H1 (cell line): Measurements from ENCODE around the gene XIRP1. TPM values are rescaled to one million over a fixed set of nuclear protein-coding genes. Genes with fewer than 3 reads are reported as not detected.

Source experiments
- CTCF ChIA-PET: fragments of 300-600 bp; sonication (Branson Sonifier 250); formaldehyde crosslinking; loops from one replicate; lab custom pipeline; 2021; ENCODE audit not compliant: partially characterized antibody; lab: Charles Lee
- POLR2A ChIA-PET: fragments of 300-600 bp; sonication (Branson Sonifier 250); formaldehyde crosslinking; loops from one replicate; lab custom pipeline; 2021; ENCODE audit warnings: inconsistent platforms; ENCODE audit not compliant: partially characterized antibody; lab: Charles Lee
- DNase-seq, 2 experiments: peaks; one replicate each; pipeline versions ENCODE4 v3.0.0 to v3.0.0-alpha.2; 2010 to 2022; ENCODE audit warnings: low spot score in 2 of 2, low read depth in 1 of 2, mixed read lengths in 1 of 2
- FAIRE-seq: peaks from 2 replicates; lab custom pipeline; 2011; peaks lifted over from hg19 to GRCh38; lab: Jason Lieb, UNC
- H2AFZ ChIP-seq: 2 replicates; pipeline ENCODE4 v1.8.1; 2012; ENCODE audit warnings: low read length, inconsistent platforms
- H2AK5ac ChIP-seq: 2 replicates; pipeline ENCODE4 v1.6.1; 2013; ENCODE audit warnings: low read depth, low read length
- H2BK120ac ChIP-seq: replicated peaks from 2 replicates; pipeline ENCODE3; 2013; ENCODE audit warnings: low read depth, low read length, inconsistent platforms
- H2BK12ac ChIP-seq: 2 replicates; pipeline ENCODE4 v1.6.1; 2013; ENCODE audit warnings: low read depth, low read length
- H2BK15ac ChIP-seq: 2 replicates; pipeline ENCODE4 v1.6.1; 2013; ENCODE audit warnings: low read length
- H2BK20ac ChIP-seq: 2 replicates; pipeline ENCODE4 v1.6.1; 2013; ENCODE audit warnings: low read length
- H2BK5ac ChIP-seq: 2 replicates; pipeline ENCODE4 v1.6.1; 2013; ENCODE audit warnings: low read depth, low read length
- H3K14ac ChIP-seq: 2 replicates; pipeline ENCODE4 v1.6.1; 2013; ENCODE audit warnings: inconsistent platforms; ENCODE audit not compliant: insufficient read length
- H3K18ac ChIP-seq: 2 replicates; pipeline ENCODE4 v1.6.1; 2013; ENCODE audit warnings: low read length; ENCODE audit errors: extremely low read depth
- H3K23ac ChIP-seq: 2 replicates; pipeline ENCODE4 v1.6.1; 2013; ENCODE audit warnings: inconsistent platforms; ENCODE audit not compliant: insufficient read length
- H3K23me2 ChIP-seq: 2 replicates; pipeline ENCODE4 v1.6.1; 2013; ENCODE audit warnings: low read depth, low read length
- H3K27ac ChIP-seq: 2 replicates; pipeline ENCODE4 v1.6.1; 2011; ENCODE audit warnings: low read depth, low read length, inconsistent platforms
- H3K27me3 ChIP-seq, 4 experiments: replicated peaks in 1 of 4; 1 replicate in 1 of 4; 2 replicates in 3 of 4; pipeline versions ENCODE4 v1.6.1 to v1.8.1; 2011 to 2013; ENCODE audit warnings: low read length in 3 of 4, mild to moderate bottlenecking in 3 of 4, inconsistent platforms in 2 of 4, mixed read lengths in 2 of 4, moderate library complexity in 1 of 4; ENCODE audit not compliant: control insufficient read depth in 3 of 4, insufficient read depth in 3 of 4; ENCODE audit errors: extremely low read depth in 1 of 4
- H3K36me3 ChIP-seq, 4 experiments: 2 replicates each; pipeline versions ENCODE4 v1.6.1 to v1.8.1; 2011 to 2013; ENCODE audit warnings: mild to moderate bottlenecking in 4 of 4, low read length in 3 of 4, moderate library complexity in 2 of 4, control low read depth in 1 of 4, inconsistent platforms in 1 of 4; ENCODE audit not compliant: insufficient read depth in 4 of 4, control insufficient read depth in 2 of 4
- H3K4ac ChIP-seq: replicated peaks from 2 replicates; pipeline ENCODE3; 2013; ENCODE audit warnings: low read length, low read depth, mixed read lengths, inconsistent platforms; ENCODE audit not compliant: insufficient read length
- H3K4me1 ChIP-seq, 4 experiments: replicated peaks in 1 of 4; 1 replicate in 1 of 4; 2 replicates in 3 of 4; pipeline versions ENCODE4 v1.6.1 to v1.8.1; 2011 to 2013; ENCODE audit warnings: low read length in 3 of 4, inconsistent platforms in 2 of 4, mixed read lengths in 1 of 4; ENCODE audit not compliant: insufficient read depth in 4 of 4, control insufficient read depth in 3 of 4
- H3K4me2 ChIP-seq, 2 experiments: 2 replicates each; pipeline versions ENCODE4 v1.6.1 to v1.8.1; 2011 to 2013; ENCODE audit warnings: low read depth in 2 of 2, low read length in 2 of 2, control low read depth in 1 of 2, inconsistent platforms in 1 of 2, mild to moderate bottlenecking in 1 of 2; ENCODE audit not compliant: insufficient read depth in 1 of 2
- H3K4me3 ChIP-seq, 4 experiments: fragments of 200-600, 300-600 bp in 1 of 4; sonication (generic), shearing (Covaris generic), sonication (Bioruptor Twin) in 1 of 4; 2 replicates each; pipeline versions ENCODE4 v1.5.1 to v1.8.1; 2011 to 2016; ENCODE audit warnings: low read length in 4 of 4, low read depth in 3 of 4, control low read depth in 2 of 4, inconsistent platforms in 2 of 4, mild to moderate bottlenecking in 2 of 4, mixed read lengths in 1 of 4, moderate library complexity in 1 of 4; ENCODE audit not compliant: insufficient read depth in 2 of 4; ENCODE audit errors: extremely low read depth in 1 of 4
- H3K56ac ChIP-seq: replicated peaks from 2 replicates; pipeline ENCODE3; 2013; ENCODE audit warnings: low read depth, mild to moderate bottlenecking, mixed read lengths, low read length, inconsistent platforms; ENCODE audit not compliant: insufficient read length
- H3K79me1 ChIP-seq: 2 replicates; pipeline ENCODE4 v1.6.1; 2013; ENCODE audit warnings: low read depth, low read length, control low read depth
- H3K79me2 ChIP-seq, 2 experiments: 2 replicates each; pipeline versions ENCODE4 v1.6.1 to v1.8.1; 2012 to 2013; ENCODE audit warnings: low read length in 2 of 2, mild to moderate bottlenecking in 2 of 2, inconsistent platforms in 1 of 2; ENCODE audit not compliant: insufficient read depth in 2 of 2, control insufficient read depth in 1 of 2
- H3K9ac ChIP-seq, 4 experiments: replicated peaks in 1 of 4; 1 replicate in 1 of 4; 2 replicates in 3 of 4; pipeline versions ENCODE4 v1.6.1 to v1.8.1; 2011 to 2013; ENCODE audit warnings: low read depth in 3 of 4, low read length in 3 of 4, control low read depth in 2 of 4, mild to moderate bottlenecking in 2 of 4, moderate library complexity in 2 of 4, inconsistent platforms in 1 of 4; ENCODE audit errors: extremely low read depth in 1 of 4
- H3K9me3 ChIP-seq, 2 experiments: 2 replicates each; pipeline versions ENCODE4 v1.6.1 to v1.8.1; 2012 to 2013; ENCODE audit warnings: mild to moderate bottlenecking in 2 of 2, moderate library complexity in 2 of 2, control low read depth in 1 of 2, inconsistent platforms in 1 of 2, low read depth in 1 of 2, low read length in 1 of 2, mixed read lengths in 1 of 2; ENCODE audit not compliant: insufficient read depth in 2 of 2
- H4K20me1 ChIP-seq, 2 experiments: replicated peaks in 1 of 2; 2 replicates each; pipeline versions ENCODE3 to v1.8.1; 2011 to 2013; ENCODE audit warnings: inconsistent platforms in 2 of 2, low read length in 2 of 2, mild to moderate bottlenecking in 1 of 2; ENCODE audit not compliant: insufficient read depth in 2 of 2, control insufficient read depth in 1 of 2
- H4K5ac ChIP-seq: 2 replicates; pipeline ENCODE4 v1.6.1; 2013; ENCODE audit warnings: low read length, low read depth, mixed read lengths, inconsistent platforms; ENCODE audit not compliant: insufficient read length
- H4K8ac ChIP-seq: 2 replicates; pipeline ENCODE4 v1.8.0; 2013; ENCODE audit warnings: mild to moderate bottlenecking, moderate library complexity, low read length, inconsistent platforms; ENCODE audit not compliant: insufficient read depth; ENCODE audit errors: extremely low read depth
- H4K91ac ChIP-seq: replicated peaks from 2 replicates; pipeline ENCODE3; 2013; ENCODE audit warnings: low read length, mixed read lengths, inconsistent platforms; ENCODE audit not compliant: insufficient read length
- BCL11A ChIP-seq, 2 experiments: IDR thresholded peaks; one replicate each; pipeline ENCODE4 v1.6.1; 2011; ENCODE audit warnings: low read depth in 2 of 2, low read length in 2 of 2, mild to moderate bottlenecking in 2 of 2
- CHD1 ChIP-seq: IDR thresholded peaks from 2 replicates; pipeline ENCODE4 v1.6.1; 2012; ENCODE audit warnings: low read depth, low read length, improper control_type of control experiment
- EZH2 ChIP-seq: fragments of 200-600 bp; sonication (generic); IDR thresholded peaks from 2 replicates; pipeline ENCODE4 v1.7.1; 2012; ENCODE audit warnings: low read depth, mild to moderate bottlenecking, moderate library complexity, low read length, inconsistent platforms; ENCODE audit not compliant: severe bottlenecking
- FOSL1 ChIP-seq: IDR thresholded peaks from 2 replicates; pipeline ENCODE4 v1.6.1; 2011; ENCODE audit warnings: mild to moderate bottlenecking, low read depth, low read length, moderate library complexity; ENCODE audit not compliant: insufficient read depth
- GABPA ChIP-seq: IDR thresholded peaks from 2 replicates; pipeline ENCODE4 v1.6.1; 2011; ENCODE audit warnings: mild to moderate bottlenecking, low read length, moderate library complexity, borderline replicate concordance; ENCODE audit not compliant: insufficient read depth
- KDM1A ChIP-seq: fragments of 200-600, 300-600 bp; sonication (generic); IDR thresholded peaks from 2 replicates; pipeline ENCODE4 v1.7.1; 2016; ENCODE audit warnings: mild to moderate bottlenecking, low read length, borderline replicate concordance
- NRF1 ChIP-seq: IDR thresholded peaks from 2 replicates; pipeline ENCODE4 v1.6.1; 2011; ENCODE audit warnings: mild to moderate bottlenecking, low read depth, low read length, improper control_type of control experiment
- SAP30 ChIP-seq: fragments of 300-600 bp; sonication (generic); IDR thresholded peaks from 2 replicates; pipeline ENCODE4 v1.7.1; 2012; ENCODE audit warnings: low read length, moderate library complexity, mild to moderate bottlenecking, inconsistent platforms; ENCODE audit not compliant: insufficient read depth, insufficient replicate concordance
- SIX5 ChIP-seq: IDR thresholded peaks from 2 replicates; pipeline ENCODE4 v1.6.1; 2011; ENCODE audit warnings: mild to moderate bottlenecking, low read depth, low read length
- SRF ChIP-seq: IDR thresholded peaks from 2 replicates; pipeline ENCODE4 v1.6.1; 2011; ENCODE audit warnings: mild to moderate bottlenecking, low read depth, low read length, moderate library complexity
- TBP ChIP-seq: IDR thresholded peaks from 2 replicates; pipeline ENCODE4 v1.6.1; 2011; ENCODE audit warnings: low read depth, low read length, improper control_type of control experiment
- YY1 ChIP-seq: IDR thresholded peaks from 2 replicates; pipeline ENCODE4 v1.6.1; 2011; ENCODE audit warnings: low read depth, mild to moderate bottlenecking, low read length
- WGBS, 2 experiments: shearing (Covaris generic) in 1 of 2; methylation state at CpG; one replicate each; pipeline versions ENCODE4 v1.1.6 to v1.1.7; 2013 to 2015; ENCODE audit warnings: low lambda C conversion rate in 2 of 2, mixed read lengths in 2 of 2, inconsistent platforms in 1 of 2, low coverage in 1 of 2, missing lambda C conversion rate in 1 of 2; ENCODE audit not compliant: insufficient replicate concordance in 2 of 2, insufficient coverage in 1 of 2, insufficient read length in 1 of 2; ENCODE audit errors: extremely low coverage in 1 of 2, missing lambda C conversion rate in 1 of 2; 5-methylcytosine and 5-hydroxymethylcytosine counted together
- polyA plus RNA-seq, 7 experiments: library from polyadenylated mRNA; depleted of rRNA in 3 of 7; stranded (reverse) in 5 of 7; unstranded in 2 of 7; fragments of >200 nt in 5 of 7; fragments of 200-250 nt in 2 of 7; gene quantifications; 1 replicate in 5 of 7; 2 replicates in 1 of 7; 4 replicates in 1 of 7; pipeline versions ENCODE4 v1.2.1 to v1.2.3, GENCODE V29; 2011 to 2013; ENCODE audit warnings: missing spikeins in 2 of 7, mixed read lengths in 2 of 7
- total RNA-seq: library from RNA; stranded (reverse); fragmentation: NEBNext Ultra II Directional; extraction: Animal tissue kit (Norgen Biotek cat#: 25700); gene quantifications from 2 replicates; pipeline ENCODE4 v1.2.1, GENCODE V29; 2021
- TF ChIP-seq, protein P1 (sequence below): IDR thresholded peaks from 2 replicates; pipeline ENCODE4 v1.6.1; 2011; ENCODE audit warnings: low read length, improper control_type of control experiment

The XIRP1 gene
- total and polyA plus RNA-seq, 2 of the 8 experiments (the other 6 are each of a cell fraction or from before 2014, with no cell fraction given): not detected

DNA sequence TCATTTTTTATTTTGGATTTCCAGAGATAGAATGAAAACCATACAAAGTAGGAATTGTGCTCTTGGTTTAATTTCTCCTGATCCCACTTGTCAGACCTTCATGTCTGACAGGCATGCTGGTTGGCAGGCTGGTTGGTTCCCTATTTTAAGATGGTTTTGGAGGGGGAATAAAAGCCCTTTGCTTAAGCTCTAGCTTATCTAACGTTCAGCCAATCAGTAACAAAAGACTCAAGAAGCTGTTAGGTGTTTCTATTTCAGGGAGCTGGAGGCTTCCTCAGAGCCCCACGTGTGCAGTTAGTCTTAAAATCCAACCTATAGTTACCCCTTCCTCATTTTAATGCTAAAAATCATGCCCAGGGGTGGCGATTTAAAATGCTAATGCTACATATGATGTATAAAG is 40.5 kb upstream of the XIRP1 start:
- no peak overlapping the region for H2BK5ac ChIP-seq
- H2BK20ac ChIP-seq: no peak overlapping the region
- no peaks in the 10 kb centered on the region for H3K79me1 ChIP-seq
- H2AFZ ChIP-seq: no peak overlapping the region
- no peak for DNase-seq
- no peak overlapping the region for H3K56ac ChIP-seq
- 59% methylated on average over 3 of the region's 3 CpGs; no CpG with 5 or more reads in 1 of the 2 experiments for WGBS, 2 experiments
- ChIA-PET CTCF (interaction anchor here (1.0 to 1.4 kb wide), 5 partner anchors 31 to 108 kb away, joined by 3 to 6 read pairs (median 5); no protein-coding TSS in a partner anchor), POLR2A (no interaction called here)
- no peak overlapping the region for H3K27ac ChIP-seq
- H2BK120ac ChIP-seq: no peak overlapping the region
- H3K4me1 ChIP-seq: no peaks in the 10 kb centered on the region
- no peak overlapping the region for H3K4ac ChIP-seq
- H3K4me3 ChIP-seq: no peak overlapping the region
- no peak for FAIRE-seq
- no peaks in the 10 kb centered on the region for H4K20me1 ChIP-seq
- no peak overlapping the region for H3K4me2 ChIP-seq
- H3K79me2 ChIP-seq: no peaks in the 10 kb centered on the region
- H3K23ac ChIP-seq: no peak overlapping the region
- no peak overlapping the region for H2BK12ac ChIP-seq
- H2AK5ac ChIP-seq: no peak overlapping the region
- H4K8ac ChIP-seq: no peak overlapping the region
- 0 out of 2 replicates have a peak, but pooled peaks cover 1% of the 10 kb centered on the region for H3K23me2 ChIP-seq
- no peaks in the 10 kb centered on the region for H3K36me3 ChIP-seq
- H4K91ac ChIP-seq: no peak overlapping the region
- no peak overlapping the region for H3K18ac ChIP-seq
- H3K9me3 ChIP-seq: no peaks in the 10 kb centered on the region
- H4K5ac ChIP-seq: no peak overlapping the region
- no peaks in the 10 kb centered on the region for H3K27me3 ChIP-seq
- H3K9ac ChIP-seq: no peak overlapping the region
- no peak overlapping the region for H3K14ac ChIP-seq
- H2BK15ac ChIP-seq: no peak overlapping the region
- TF ChIP-seq GABPA (no peak), CHD1 (no peak), KDM1A (no peak), BCL11A (IDR thresholded peaks at IDR 0.05; ENCODE audit: low read depth in 2 of 2, low read length in 2 of 2) (no peak), NRF1 (no peak), SAP30 (no peak), SRF (no peak), FOSL1 (no peak), TBP (no peak), SIX5 (no peak), YY1 (no peak), EZH2 (no peak)
- TF ChIP-seq, protein P1, sequence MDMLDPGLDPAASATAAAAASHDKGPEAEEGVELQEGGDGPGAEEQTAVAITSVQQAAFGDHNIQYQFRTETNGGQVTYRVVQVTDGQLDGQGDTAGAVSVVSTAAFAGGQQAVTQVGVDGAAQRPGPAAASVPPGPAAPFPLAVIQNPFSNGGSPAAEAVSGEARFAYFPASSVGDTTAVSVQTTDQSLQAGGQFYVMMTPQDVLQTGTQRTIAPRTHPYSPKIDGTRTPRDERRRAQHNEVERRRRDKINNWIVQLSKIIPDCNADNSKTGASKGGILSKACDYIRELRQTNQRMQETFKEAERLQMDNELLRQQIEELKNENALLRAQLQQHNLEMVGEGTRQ: no peak
